SKM-1 treated with dmso at 0.1 percent for 144 hours (cell line): Measurements from ENCODE around the gene FBXO34.
"Not testable (repeated sequence)": the region's sequence is repeated elsewhere in the genome, so short reads cannot be mapped to it uniquely, and the experiment has no call there.

Experiments used
- DNase-seq: peaks from one replicate; lab custom pipeline; 2025; ENCODE audit not compliant: unreplicated experiment; lab: John Stamatoyannopoulos, UW

The FBXO34 gene

DNA sequence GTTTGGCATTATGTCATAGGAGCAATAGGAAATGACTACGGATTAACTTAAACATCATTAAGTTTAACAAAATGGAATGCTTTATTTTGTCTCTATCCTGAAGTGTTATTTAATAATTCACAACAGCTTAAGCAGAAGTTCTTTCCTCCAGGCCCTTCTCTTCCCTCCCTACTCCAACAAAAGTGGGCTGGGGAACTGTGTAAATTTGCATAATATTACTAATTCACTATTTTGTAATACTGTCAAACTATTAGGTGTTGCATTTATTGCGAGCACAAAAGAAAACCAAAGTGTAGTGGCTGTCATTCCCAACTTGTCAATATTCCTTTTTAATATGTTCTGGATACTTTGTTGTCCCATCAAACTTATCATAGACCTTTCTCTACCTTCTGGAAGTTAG, 70.6 kb downstream of the FBXO34 start:
- DNase-seq: no peak

DNA sequence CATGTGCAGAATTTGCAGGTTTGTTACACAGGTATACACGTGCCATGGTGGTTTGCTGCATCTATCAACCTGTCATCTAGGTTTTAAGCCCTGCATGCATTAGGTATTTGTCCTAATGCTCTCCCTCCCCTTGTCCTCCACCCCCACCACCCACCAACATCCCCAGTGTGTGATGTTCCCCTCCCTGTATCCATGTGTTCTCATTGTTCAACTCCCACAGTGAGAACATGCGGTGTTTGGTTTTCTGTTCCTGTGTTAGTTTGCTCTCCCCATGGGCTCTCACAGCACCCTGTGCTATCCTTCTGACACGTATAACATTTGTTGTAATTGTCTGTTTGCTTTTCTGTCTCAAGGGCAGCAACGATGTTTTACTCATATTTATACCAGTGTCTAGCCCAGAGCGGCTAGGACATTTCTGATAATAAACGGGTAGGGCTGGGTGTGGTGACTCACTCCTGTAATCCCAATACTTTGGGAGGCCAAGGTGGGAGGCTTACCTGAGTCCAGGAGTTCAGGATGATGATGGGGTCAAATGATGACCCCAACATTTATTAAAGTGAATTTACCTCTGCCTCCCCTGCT, 73.5 kb downstream of the FBXO34 start:
- not testable (repeated sequence) for DNase-seq

DNA sequence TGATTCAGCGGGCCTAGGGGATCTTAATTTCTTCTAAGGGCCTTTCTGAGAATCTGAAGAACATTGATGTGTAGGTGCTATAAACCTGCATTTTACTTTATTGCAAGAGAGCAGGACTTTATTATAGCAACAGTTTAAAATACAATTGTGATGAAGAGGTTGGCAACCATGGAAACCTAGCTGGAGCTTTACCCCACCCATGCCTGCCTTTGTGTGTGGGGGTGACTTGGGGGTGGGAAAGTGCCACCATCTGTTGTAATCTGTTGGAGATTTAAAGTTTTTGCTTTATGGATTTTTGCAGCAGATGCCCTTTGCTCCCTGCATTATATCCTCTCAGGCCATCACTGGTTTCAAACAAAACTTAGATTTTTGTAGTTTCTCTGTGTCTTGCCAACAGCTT, 75.8 kb downstream of the FBXO34 start:
- no peak for DNase-seq

DNA sequence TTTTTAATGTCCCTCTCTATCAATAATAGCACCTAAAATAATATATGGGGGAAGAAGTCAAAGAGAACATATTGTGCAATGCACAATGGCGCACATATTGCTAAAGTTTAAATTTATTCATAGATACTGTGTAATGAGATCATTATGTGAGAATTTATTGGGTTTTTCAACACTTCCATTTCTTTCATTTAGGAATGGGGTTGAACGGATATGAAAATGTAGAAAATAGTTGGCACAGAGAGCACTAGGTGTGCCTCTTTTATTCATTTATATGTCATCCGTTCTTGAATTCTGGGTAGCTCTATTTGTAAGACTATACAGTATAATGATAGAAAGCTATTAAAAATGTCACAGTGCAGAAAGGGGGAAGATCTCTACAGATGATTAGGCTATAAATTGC, 76.5 kb downstream of the FBXO34 start:
- DNase-seq: no peak

DNA sequence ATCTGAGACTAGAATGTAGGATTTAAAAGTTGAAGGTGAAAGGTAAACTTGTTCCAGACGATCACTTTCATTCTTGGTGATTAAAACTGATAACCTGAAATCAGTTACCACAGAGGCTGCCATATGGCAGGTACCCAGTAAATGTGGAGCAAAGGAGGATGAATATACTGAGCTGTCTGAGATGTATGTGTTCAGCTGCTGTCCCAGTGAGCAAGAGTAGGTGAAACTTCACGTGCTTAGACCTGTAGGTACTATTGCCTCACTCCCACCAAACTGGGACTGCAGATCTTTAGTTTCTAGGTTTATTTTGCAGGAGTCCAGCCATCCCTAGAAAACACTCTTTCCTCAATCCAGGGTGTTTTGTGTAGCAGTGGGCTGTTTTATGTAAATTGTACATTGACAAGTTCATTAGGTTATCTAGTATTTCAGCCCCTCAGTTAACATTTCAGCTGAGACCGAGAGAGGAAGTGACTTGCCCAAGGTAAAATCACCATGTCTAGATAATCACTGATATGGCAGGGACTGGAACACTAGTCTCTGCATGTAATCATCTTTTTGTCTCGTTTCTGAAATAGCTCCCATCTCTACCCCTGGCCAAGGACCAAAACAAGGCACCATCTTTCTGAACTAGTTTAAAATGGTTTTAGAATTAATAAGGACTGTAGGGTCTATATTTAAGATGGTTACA, 77.7 kb downstream of the FBXO34 start:
- no peak for DNase-seq

DNA sequence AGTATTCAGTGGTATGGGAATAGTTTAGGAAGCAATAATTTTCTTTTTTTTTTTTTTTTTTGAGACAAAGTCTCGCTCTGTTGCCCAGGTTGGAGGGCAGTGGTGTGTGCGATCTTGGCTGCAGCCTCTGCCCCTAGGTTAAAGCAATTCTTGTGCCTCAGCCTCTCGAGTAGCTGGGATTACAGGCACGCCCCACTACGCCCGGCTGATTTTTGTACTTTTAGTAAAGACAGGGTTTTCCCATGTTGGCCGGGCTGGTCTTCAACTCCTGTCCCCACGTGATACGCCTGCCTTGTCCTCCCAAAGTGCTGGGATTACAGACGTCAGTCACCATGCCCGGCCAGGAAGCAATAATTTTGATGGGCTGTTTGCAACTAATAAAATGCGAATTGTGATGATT, 78.3 kb downstream of the FBXO34 start:
- DNase-seq: no peak

DNA sequence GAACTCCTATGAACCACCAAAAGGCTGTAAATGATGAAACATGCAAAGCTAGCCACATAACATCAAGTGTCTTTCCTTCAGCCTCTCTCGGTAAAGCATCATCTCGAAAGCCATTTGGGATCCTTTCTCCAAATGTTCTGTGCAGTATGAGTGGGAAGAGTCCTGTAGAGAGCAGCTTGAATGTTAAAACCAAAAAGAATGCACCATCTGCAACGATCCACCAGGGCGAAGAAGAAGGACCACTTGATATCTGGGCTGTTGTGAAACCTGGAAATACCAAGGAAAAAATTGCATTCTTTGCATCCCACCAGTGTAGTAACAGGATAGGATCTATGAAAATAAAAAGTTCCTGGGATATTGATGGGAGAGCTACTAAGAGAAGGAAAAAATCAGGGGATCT, 79.2 kb downstream of the FBXO34 start:
- no peak for DNase-seq

DNA sequence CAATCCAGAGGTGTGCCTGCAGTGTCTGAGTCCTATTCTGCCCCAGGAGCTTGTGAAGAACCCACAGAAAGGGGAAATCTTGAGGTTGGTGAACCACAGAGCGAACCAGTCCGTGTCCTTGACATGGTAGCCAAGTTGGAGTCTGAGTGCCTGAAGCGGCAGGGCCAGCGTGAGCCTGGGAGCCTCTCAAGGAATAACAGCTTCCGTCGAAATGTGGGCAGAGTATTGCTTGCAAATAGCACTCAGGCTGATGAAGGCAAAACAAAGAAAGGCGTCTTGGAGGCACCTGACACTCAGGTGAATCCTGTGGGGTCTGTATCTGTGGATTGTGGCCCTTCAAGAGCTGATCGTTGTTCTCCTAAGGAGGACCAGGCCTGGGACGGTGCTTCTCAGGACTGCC, 79.9 kb downstream of the FBXO34 start:
- no peak for DNase-seq

DNA sequence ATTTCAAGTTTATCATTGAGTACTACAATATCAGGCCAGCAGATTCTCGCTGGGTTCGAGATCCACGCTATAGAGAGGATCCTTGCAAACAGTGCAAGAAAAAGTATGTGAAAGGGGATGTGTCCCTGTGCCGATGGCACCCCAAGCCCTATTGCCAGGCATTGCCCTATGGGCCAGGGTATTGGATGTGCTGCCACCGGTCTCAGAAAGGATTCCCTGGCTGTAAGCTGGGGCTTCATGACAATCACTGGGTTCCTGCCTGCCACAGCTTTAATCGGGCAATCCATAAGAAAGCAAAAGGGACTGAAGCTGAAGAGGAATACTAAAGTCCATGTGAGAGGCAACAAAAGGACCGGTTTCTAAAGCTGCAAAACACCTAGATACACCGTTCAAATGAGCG, 81.0 kb downstream of the FBXO34 start:
- no peak for DNase-seq

DNA sequence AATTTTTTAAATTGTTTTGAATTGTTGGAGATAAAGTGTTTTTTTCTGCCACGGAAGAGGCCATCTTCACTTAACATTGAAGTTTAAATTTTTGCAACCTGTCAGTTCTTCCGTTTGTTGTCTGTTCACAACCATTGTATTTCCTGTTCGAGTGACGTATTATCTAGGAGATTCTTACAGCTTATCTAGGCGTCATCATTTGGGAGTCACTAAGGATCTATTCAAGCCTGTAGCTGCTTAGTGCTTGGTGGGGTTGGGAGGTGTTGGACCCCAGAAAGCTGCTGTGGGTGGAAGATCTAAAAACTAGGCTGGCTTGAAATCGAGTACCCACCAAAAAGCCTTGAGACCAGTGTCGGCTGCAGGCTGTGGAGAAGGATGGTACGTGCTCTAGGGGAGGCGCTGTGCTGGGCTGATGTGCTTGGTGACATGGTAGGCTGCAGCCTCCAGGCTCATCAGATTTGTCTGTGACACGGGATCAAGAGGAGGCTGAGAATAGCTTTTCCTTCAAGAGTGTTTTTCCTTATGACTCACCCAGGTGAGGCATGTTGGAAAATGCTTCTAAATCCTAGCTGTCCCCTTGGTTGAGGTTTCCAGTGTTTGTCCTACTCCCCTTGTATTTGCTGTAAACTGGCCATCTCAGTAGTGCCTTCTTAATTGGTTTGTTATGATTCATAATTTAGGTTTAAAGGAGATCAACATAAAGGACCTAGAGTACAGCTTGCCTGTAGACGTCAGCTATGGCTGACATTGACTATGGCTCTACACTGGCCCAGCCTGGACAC, 82.7 kb downstream of the FBXO34 start:
- DNase-seq: no peak

DNA sequence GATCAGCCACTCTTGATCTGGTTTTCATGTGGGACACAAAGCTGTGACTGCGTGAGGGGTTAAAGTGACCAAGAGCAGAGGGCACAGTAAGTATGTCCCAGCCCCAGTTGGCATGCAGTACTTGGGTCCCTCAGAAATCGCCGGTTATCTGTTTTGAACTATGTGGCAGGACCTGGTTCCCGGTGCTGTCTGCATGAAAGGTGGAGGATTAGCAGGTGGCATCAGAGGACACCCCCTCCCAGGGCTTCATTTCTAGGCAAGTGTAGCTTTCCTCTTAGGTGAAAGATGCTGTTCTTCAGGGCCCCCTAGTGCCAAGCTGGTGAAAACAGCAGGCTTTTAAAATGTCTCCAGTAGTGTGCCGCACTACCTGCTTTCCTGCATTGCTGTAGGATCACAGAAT, 83.3 kb downstream of the FBXO34 start:
- no peak for DNase-seq

DNA sequence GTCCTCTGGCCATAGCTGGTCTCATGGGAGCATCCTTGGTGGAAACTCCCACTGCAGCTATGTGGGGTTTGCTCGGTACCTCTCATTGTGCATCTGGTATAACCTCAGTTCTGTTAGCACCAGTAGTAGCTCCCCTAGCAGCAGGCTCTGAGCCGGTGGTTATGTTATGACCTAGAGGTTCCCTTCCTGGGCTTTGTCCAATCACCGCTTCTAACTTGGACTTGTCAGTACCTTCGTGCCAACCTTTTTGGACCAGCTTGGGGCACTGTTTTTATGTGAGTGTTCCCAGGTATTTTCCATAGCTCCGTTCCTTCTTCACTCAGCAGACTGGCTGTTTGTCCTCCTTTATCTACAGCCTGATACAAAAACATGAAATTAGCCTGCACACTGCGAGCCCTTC, 84.7 kb downstream of the FBXO34 start:
- no peak for DNase-seq

DNA sequence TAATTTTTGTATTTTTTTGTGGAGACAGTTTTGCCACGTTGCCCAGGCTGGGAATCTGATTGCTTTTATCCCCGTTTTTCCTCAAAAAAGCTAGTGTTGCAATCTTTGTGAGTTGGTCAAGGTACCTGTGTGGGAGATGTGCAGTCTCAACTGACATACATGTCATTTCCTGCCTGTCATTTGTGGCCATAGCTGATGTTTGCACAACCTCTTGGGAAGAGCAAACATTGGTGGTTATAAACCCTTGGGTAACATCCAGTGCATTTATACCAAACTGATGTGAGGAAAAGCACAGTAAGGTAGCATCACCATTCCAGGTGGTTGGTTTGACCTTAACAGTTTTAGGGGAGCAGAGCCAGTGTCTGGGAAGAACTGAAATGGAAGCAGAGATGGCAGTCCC, 85.7 kb downstream of the FBXO34 start:
- DNase-seq: no peak

DNA sequence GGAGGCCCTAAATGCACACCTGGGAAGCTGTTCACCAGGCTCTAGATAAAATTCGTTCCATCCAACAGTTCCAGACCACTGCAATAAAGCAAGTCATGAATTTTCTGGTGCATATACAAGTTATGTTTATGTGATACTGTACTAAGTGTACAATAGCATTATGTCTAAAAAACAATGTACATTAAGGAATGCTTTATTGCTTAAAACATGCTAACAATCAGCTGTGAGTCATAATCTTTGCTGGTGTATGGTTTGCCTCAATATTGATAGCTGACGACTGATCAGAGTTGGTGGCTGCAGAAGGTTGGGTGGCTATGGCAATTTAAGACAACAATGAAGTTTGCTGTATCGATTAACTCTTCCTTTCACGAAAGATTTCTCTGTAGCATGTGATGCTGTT, 88.1 kb downstream of the FBXO34 start:
- no peak for DNase-seq

DNA sequence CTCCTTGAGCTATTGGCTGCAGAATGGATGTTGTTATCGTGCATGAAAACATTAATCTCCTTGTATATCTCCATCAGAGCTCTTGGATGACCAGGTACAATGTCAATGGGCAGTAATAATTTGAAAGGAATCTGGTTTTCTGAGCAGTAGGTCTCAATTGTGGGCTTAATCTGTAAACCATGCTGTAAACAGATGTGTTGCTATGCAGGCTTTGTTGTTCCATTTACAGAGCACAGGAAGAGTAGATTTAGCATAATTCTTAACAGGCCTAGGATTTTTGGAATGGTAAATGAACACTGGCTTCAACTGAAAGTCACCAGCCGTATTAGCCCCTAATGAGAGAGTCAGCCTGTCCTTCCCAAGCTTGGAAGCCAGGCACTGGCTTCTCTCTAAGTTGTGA, 90.0 kb downstream of the FBXO34 start:
- DNase-seq: no peak

DNA sequence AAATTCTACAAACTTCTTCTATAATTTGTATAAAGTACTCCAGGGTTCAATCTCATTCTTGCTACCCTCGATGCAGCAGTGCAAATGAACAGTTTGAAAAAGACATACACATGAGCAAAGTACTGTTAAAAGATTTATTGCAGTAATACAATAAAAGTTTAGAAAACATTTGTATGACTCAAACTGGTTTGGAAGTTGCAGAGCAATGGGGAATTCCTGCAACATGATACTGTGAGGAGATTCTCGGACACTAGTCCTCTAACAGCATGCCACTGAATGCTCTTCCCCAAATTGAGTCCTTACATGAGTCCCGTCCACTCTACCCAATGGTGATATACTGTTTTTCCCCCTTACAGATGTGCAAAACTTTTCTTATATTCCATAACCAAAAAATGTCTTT, 95.0 kb downstream of the FBXO34 start:
- no peak for DNase-seq

DNA sequence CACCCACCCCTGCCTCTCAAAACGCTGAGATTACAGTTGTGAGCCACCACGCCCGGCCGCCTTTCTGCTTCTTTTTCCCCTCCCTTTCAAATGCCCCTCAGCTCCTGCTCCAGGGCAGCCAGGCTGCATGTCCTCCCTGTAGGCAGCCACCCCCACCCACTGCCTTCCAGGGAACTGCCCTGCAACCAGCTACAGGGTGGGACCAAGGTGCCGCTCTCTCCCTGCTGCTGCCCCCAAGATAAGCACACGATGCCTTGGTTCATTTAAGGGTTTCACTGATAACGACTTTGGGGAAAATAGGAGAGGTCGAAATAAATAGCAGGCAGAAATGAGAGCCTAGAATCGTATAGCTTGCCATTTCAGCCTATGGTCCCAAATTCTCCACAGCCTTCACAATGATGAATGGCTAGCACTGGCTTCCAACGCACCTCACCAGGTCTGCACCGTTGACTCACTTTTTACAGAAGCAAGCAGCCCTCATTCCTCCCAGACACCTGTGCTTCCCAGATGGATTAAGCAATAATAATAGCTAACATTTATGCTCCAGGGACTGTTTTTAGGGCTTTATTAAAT, 99.7 kb downstream of the FBXO34 start:
- no peak for DNase-seq

DNA sequence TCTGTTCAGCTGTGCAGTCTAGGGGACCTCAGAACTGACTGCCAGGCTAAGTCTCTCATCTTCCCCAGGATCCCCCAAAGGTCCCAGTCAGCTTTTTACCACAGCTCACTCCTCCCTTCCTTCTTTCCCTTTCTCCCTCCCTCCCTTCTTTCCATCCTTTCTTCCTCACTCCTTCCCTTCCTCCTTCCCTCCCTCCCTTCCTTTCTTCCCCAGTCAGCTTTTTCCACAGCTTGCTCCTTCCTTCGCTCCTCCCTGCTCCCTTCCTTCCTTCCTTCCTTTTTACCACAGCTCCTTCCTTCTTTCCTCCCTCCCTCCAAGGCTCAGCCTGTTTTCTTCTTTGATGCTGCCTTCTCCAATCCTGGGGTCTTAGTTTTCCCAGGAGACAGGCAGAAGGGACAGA, 101.2 kb downstream of the FBXO34 start:
- no peak for DNase-seq

DNA sequence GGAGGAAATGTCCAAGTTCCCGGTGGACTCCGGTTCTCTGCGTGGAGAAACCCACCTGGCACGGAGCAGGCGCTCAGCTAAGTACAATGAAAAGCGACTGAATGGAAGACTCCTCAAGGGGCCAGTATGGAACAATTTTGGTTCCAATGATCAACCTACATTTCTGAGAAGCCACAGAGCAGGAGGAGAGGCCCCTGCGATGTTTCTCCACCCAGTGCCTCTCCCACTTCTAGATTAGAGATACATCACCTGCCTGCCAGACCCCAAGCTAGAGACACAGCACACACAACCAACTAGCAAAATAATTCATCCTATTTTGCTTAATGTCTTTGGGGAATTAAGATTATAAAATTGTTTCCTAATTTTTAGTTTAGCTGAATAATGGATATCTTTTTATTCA, 101.6 kb downstream of the FBXO34 start:
- no peak for DNase-seq

DNA sequence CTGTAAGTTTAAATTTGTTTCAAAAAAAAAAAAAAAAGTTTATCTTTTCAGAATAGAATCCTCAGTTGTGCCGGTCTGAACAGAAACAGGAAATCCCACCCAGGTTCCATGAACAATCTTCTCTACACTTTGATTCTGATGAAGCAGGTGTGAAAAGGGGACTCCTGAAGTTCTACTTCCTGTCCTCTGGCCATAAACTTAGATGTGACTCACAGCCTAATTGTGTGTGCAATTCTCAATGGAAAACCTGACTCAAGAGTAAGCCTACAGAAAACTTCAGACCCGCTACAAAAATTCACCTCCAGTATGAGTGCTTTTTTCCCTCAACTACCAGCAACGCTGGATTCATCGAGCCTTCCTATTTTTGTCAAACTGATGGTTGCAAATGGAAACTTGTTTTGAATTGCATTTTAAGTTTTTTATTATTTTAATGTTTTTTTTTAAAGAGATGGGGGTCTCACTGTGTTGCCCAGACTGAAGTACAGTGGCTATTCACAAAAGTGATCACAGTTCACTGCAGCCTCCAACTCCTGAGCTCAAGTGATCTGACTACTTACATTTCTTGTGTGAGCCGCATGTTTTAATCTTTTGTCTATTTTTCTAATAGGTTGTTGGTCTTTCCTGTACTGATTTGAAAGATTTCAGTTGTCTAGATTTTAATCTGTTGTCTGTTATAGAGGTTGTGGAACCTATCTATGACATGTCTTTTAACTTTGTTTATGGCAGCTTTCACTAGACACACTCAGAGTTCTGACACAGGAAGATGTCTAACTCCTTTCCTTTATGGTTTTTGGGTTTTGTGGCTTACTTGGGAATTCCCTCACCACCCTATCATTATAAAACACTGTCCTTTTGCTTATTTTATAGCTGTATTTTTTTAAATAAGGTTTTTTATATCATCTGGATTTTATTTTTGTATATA, 102.8 kb downstream of the FBXO34 start:
- no peak for DNase-seq

DNA sequence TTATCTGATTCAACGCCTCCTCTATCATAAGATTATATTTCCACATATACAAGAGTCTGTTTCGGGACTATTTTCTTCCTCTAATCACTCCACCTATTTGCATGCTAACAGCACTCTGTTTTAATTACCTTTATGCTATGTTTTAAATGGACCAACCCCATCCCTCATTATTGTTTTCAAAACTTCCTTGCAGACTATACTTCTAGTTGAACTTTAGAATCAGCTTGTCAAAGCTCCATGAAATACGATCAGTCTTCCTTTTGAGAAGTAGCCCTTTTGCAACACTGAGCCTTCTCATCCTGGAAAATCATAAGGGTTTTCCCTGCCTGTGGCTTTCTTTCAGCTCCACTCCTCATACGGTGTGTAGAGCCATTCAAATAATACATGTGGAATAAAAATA, 103.5 kb downstream of the FBXO34 start:
- DNase-seq: no peak
